HuH-7 (cell line): ENCODE data around the gene FBP2.
"Not testable (repeated sequence)": the region's sequence is repeated elsewhere in the genome, so short reads cannot be mapped to it uniquely, and the experiment has no call there.

Experiments
- DNase-seq: peaks from one replicate; pipeline ENCODE4 v3.0.0; 2011; ENCODE audit warnings: low spot score

The FBP2 gene

DNA sequence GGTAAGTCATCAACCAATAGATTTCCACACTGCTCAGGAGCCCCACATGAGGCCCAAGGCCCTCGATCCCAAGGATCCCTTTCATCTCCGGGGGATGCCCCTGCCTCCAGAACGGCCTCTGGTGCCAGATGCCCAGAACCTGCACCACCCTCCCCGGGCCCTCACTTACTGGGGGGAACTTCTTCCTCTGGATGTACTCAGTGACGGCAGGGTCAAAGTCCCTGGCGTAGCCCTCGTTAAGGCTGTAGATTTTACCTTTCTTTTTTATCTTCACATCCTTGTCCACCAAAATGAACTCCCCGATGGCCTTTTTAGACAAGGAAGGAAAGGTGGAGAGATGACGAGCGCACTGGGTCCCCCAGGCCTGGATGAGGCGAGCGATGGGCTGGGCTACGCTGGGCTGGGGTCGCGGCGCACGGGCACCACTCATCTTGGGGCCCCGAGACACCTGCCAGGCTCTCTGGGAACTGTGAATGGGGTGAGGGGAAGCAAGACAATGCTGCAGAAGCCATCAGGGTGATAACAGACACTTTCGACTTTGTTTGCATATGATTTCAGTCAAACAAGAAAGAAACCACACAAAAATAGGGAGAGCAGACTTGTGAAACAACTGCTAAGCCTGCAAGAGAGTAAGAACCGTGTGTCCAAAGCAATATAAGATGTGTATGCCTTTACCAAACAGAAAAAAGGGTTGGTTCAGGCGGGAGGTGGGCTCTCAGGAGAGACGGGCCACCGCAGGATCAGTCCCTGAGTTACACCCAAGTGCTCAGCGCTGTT lies 13.2 kb upstream of the FBP2 start:
- no peak for DNase-seq

DNA sequence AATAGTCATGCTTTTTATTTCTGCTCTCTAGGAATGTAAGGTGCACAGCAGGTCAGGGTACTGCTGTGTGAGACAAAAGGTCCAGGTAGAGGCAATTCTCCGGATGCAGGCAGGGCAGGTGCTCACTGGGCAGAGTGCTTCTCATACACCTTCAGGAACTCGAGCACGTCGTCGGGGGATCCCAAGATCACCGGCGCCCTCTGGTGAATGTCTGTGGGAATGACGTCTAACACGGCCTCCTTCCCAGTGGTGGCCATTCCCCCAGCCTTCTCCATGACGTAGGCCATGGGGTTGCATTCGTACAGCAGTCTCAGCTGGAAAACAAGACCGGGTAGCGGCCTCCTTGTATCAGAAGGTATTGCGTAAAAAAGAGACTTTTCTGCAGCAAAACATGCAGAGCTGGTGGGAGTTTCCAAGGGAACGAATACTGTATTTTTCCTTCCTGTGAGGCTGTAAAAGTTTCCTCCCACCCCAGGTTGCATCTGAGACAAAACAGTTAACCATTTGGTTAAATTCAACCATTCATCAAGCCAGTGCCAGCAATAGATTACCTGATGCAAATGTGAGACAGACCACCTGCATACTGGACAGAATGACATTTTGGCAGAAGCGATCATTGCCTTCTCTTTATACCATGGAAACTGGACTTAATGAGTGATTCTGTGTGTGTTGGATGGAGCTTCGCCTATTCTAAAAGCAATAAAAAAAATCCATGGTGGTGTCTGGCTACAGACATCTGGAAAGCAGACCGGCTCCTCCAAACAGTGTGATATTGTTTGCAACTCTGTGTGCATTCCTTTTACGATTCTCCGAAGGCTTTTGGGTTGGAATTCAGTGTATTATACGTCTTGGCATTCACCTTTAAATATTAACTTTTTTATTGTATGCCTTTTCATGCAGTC lies 9.9 kb upstream of the FBP2 start:
- peak; percentile 91 for DNase-seq

DNA sequence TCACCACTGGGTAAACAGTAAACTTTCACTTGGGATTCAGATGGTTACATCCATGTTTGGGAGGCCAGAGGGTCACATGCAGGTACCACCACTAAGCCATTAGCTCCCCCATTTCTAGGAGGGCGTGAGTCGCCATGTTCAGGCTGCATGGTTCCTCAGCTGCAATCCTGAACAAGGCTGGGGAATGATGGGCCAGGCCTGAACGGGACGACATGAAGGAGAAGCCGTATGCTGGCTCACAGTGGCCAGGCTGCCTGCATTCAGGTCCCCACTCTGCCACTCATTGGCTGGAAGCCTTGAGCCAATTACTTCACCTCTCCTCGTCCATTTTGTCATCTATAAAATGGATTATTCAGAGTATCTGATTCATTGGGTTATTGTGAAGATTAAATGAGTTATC lies 9.0 kb upstream of the FBP2 start:
- no peak for DNase-seq

DNA sequence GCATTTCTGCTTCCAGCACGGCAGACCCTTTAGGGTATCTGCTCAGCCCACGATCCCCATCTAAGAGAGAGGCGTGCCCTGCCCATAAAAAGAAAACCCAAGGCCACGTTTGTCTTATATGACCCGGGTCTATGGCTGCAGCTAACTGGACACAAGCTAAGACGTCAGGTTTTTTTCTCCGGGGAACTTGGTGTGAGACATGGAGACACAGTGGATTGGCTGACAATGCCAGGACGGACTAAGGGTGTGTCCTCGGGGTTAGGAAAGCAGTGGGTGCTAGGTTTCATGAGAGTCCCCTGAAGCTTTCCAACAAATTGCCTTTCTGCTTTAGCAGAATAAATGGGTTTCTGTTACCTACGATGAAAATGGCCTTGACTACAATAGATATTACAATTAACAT lies 7.1 kb upstream of the FBP2 start:
- DNase-seq = no peak

DNA sequence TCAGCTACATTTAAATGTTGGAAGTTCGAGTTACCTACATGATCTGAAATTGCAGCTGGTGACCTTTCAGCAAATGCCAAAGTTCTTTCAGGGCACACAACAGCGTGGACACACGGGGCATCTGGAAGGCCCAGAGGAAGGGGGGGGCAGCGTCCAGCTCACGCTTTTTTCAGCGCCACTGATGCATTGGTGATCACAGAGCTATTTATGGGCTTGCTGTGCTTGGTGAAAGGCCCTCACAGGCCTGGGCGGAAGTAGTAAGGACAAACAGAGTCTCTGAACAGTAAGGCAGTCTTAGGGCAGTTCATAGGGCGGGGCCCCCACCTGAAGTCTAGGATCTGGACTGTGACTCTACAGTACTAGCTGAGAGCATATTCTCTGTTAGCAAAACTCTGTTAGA lies 6.6 kb upstream of the FBP2 start:
- no peak for DNase-seq

DNA sequence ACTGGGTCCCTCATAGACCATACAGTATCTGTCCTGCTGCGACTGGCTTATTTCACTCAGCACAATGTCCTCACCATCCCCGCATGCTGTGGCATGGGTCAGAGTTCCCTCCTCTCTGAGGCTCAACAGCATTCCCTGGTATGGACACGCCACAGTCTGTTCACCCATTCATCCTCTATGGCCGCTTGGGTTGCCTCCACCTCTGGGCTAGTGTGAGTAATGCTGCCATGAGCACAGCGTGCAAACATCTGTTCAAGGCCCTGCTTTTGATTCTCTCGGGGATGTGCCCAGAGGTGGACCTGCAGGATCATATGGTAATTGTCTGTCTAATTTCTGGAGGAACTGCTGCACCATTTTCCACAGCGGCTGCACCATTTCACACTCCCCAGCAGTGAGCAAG lies 5.5 kb upstream of the FBP2 start:
- DNase-seq = no peak

DNA sequence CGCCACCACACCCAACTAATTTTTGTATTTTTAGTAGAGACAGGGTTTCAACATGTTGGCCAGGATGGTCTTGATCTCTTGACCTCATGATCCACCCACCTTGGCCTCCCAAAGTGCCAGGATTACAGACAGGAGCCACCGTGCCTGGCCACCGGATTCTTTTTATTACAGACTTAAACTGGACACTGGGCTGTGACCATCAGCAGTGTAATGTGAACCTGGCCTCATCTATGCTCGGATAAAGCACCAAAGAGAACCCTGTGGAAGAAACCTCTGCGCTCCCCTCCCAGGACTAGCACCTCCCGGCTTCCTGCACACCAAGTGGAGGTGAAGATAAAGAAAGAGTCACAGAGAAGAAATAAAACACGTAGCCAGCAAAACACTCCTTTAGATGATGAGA lies 941 bp downstream of the FBP2 start:
- DNase-seq = not testable (repeated sequence)

DNA sequence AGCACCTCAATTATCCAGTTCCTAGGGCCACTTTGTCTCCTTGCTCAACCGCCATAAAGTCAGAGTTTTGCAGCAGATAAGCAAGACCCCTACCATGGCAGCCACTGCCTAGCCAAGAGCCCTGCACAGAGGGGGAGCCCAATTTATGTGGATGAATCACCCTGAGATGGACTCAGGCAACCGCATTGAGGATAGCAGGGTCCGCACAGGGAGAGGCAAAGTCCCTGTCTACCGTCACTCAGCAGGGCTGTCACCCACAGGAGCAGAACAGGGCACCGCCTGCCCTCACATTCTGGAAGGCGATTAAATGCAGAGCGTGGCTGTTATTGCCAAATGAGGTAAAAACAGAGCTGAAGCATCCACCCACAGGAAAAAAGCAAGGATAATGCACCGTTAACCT lies 1.7 kb downstream of the FBP2 start:
- DNase-seq = no peak

DNA sequence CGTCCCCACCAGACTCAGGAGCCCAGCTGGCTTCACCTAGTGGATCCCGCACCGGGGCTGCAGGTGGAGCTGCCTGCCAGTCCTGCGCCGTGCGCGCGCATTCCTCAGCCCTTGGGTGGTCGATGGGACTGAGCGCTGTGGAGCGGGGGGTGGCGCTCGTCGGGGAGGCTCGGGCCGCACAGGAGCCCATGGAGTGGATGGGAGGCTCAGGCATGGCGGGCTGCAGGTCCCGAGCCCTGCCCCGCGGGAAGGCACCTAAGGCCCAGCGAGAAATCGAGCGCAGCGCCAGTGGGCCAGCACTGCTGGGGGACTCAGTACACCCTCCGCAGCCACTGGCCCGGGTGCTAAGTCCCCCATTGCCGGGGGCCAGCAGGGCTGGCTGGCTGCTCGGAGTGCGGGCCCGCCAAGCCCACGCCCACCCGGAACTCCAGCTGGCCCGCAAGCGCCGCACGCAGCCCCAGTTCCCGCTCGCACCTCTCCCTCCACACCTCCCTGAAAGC lies 2.5 kb downstream of the FBP2 start:
- not testable (repeated sequence) for DNase-seq

DNA sequence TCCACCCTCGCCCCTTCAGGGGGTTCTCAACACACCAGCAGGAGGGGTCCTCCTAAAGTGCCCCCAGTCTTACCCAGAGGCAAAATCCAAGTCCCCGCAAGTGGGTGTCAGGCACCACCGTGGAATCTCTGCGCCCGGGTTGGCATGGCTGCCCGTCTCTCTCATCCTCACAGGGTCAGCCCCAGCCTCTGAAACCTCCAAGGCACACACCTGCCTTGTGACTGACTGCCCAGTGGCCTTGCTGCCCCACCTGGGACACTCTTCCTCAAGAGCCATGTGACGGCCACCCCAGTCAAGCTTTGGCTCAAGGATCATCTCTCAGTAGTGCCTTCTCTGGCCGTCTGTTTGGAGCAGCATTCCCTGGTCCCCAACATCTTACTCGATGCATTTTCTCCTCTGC lies 4.9 kb downstream of the FBP2 start:
- DNase-seq = no peak

DNA sequence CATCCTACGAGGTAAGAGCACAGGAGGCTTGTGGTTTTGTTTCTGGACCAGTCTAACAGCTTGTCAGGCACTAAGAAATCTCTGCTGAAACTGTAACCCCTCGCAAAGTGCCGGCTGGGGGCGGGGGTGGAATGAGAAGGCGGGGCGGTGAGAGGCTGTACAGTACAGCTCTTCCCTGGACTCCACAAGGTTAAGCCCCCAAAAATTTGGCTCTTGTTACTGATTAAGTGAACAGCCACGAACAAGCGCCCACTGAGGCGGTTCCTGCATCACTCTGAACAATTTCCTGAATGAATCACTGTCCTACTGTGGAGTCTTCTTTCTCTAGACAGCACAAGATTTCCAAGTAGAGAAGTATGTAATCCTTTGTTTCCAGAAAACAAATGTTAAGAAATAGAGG lies 6.8 kb downstream of the FBP2 start:
- no peak for DNase-seq

DNA sequence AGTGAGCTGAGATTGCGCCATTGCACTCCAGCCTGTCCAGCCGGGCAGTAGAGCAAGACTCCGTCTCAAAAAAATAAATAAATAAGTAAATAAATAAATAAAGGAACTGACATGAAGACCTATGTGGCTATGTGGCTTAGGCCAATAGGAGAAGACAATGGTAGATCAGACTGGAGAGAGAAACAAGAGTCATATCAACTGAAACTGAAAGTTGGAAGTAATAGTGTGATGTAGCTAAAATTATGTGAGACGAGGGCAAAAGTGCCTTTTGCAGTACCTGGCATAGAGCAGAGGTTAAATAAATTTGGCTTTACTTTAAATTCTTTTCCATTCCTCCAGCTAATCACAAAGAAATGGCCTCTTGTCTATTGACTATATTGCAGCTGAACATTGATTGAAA lies 7.3 kb downstream of the FBP2 start:
- no peak for DNase-seq

DNA sequence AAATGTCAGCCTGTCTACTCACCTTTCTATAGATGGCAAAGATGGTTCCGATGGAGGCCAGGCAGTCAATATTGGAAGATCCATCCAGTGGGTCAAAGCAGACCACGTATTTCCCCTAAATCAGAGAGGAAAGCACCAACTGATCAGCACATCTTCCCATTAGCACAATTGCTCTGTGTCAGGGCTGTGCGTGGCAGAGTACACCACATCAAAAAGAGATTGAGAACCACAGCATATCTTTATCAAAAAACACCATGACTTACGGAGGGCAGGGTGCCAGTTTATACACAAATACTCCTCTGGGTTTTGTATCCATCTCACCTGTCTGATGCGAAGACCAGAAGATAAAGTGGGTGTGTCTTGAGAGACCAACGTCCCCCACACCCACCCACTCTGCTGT lies 9.1 kb downstream of the FBP2 start:
- no peak for DNase-seq

DNA sequence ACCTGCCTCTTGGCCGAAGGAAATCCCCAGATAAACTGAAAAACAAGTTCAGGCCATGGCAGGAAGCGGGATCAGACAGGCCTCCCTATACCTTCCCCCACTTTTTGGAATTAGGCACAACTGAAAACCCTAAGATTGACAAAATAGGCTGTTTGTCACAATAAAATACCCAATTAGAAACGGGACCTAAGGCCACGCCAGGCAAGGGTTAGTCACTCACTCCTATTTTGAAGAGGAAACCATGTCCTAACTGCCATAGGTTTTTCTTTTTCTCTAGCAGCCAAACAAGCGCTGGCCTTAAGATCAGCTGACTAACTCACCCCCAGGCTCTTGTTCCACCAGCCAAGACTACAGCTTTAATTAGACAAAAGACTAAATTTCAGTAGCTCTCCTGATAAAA lies 11.9 kb downstream of the FBP2 start:
- DNase-seq = no peak

DNA sequence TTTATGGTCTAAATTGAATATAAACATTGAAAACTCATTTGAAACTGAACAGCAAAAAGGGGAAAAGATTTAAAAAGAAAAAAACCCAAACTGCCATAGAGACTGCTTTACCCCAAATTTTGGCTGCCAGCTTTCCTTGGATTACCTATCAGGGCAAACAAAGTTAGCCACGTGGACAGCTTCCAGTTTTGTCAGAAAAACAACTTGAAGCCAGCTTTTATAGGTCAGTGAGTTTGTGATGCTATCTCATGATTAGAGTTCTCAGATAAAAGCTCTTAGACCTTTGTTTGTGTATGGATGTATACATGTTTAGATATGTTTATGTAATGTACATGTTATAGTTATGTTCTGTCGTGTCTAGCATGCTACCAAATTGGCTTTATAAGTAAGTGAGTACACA lies 16.1 kb downstream of the FBP2 start:
- DNase-seq = no peak

DNA sequence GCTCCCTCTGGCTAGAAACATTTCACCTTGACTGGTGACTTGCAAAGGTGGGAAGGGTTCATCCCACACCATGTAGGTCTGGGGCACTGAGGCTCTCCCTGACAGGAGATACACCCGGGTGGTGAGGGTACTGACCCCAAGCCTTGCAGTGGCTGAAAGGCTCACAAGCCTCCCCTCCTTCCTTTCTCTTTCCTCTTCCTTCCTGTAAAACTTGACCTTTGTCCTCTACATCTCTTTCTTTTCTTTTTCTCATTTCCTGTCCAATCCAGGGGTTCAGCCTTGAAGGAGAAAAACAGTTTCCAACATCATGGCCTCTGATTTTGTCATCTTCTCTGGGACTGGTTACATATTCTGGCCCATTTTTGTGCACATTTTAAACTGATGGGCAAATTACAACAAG lies 16.6 kb downstream of the FBP2 start:
- no peak for DNase-seq

DNA sequence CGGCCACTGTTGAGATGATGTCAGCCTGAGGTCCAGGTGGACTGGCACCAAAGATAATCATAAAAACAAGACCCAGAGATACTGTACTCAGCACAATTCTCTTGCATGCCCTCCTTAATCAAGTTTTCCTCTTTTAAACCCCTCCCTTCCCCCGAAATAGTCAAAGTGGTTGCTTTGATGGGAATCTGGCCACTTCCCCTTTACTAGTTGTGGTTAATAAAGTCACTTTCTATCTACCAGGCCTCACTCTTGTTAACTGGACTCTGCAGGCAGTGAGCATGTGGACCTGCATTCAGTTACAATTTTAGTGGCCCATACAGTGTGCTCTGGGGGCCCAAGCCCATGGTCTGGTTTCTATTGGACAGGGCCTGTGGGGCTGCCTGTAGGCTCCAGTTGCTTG lies 17.5 kb downstream of the FBP2 start:
- no peak for DNase-seq

DNA sequence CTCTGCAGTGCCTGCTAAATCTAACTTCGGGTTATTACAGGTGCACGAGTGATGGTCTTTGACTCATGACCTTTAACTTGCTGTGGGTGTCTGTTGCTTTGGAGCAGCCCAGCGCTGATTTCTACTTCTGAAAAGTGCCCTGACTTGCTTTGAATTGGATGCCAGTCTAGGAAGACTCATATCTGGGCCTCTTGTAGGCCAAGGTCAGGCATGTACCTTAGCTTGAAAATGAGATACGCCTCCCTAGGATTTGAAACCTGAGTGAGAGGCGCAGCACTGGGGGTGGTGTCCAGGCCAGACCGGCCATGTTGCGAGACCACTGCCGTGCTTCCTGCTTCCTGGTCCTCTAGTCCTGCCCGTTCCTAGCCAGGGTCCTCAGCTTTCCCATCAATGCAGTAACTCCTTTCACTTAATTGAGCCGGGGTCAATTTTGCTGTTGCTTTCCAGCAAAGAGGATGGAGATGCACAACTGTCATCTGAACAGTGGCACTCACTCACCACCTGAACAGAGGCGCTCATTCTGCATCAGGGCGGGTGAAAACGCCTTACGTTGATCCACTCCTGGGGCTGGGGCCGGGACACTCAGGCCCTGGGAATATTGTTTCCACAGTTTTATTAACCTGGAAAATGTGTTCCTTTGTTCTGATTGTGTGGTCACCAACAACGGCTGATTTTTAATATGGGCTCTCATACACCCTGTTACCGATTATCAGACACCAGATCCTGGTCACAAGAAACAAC lies 24.5 kb downstream of the FBP2 start:
- DNase-seq = no peak

DNA sequence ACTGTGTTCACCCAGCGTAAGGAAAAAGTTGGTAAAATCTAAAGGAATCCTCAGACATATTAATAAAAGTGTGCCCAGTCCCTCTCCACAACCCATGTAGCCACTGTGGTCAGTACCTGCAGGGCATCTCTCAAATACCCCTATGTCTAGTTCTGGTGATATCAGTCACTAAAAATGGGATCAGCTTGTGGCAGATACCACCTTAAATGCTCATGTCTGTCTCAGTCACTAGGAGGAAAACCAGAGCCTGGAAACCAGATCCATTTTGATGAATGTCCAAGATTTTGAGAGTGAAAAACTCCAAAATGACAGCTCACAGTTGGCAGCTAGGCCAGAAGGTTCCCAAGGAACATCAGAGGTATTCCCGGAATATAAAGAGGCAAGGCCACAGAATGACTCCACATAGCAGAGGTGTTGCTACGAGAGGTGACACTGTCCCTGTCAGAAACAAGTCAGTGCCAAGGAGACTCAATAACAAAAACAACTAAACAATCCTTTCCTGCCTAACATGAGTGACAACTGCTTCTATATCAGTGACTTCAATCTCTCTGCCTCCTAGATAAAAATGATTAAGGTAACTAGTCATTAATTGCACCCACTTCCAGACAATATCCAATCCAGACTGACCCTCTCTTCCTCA lies 25.3 kb downstream of the FBP2 start:
- no peak for DNase-seq

DNA sequence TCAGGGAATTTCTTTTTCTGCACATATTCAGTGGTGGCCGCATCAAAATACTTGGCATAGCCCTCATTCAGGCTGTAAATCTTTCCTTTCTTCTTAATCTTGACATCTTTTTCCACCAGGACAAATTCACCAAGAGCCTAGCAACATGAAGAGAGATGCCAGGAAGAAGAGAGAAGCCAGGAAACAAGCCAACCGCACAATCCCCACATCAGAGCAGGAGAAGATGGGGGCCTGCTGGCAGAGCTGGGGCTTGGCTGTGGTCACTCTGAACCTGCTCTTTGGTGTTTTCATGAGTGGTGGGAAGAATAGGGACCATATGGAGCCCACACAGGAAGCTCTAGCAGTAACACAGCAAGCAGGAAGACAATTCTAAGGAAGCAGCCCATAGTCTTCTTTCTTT lies 26.4 kb downstream of the FBP2 start:
- DNase-seq = no peak

DNA sequence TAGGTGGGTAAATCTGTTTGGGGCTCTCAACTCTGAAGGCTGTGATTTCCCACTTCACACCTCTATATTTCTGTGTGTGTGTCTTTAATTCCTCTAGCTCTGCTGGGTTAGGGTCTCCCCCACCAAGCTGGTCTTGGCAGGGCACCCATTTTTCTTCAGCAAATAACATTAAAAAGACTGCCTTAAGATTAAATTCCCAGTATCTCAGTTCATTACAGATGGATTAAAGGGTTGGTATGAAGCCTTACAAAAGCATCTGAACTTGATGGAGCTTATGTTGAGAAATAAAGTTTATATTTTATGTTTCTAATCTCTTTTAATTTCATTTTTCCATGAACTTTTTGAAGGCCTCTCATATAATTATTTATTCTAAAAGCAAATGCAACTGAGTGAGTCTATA lies 27.1 kb downstream of the FBP2 start:
- DNase-seq = no peak

DNA sequence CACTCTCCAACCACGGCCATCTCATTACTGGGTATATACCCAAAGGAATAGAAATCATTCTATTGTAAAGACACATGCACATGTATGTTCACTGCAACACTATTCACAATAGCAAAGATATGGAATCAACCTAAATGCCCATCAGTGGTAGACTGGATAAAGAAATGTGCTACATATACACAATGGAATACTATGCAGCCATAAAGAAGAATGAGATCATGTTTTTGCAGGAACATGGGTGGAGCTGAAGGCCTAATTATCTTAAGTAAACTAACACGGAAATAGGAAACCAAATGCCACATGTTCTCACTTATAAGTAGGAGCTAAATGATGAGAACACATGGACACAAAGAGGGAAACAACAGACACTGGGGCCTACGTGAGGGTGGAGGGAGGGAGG lies 29.3 kb downstream of the FBP2 start:
- not testable (repeated sequence) for DNase-seq
